Neural cell (in vitro differentiated cells): Measurements from ENCODE around the gene CD48. TPM values are rescaled to one million over a fixed set of nuclear protein-coding genes. Genes with fewer than 3 reads are reported as not detected.

Experiments
- H2AFZ ChIP-seq: fragments of 200-600, 300-800 bp; sonication (generic), shearing (Covaris generic); 2 replicates; pipeline ENCODE4 v1.6.0; 2014; ENCODE audit warnings: low read depth, mild to moderate bottlenecking, antibody characterized with exemption, low read length, moderate library complexity
- H3F3A ChIP-seq: fragments of 200-600 bp; shearing (Covaris generic); 2 replicates; pipeline ENCODE4 v1.6.1; 2016; ENCODE audit warnings: mild to moderate bottlenecking, moderate library complexity, mixed read lengths, antibody characterized with exemption, low read length; ENCODE audit not compliant: insufficient read depth, poor library complexity, severe bottlenecking
- H3K27ac ChIP-seq: fragments of 200-600, 300-800 bp; sonication (generic), shearing (Covaris generic); 2 replicates; pipeline ENCODE4 v1.5.1; 2014; ENCODE audit warnings: mild to moderate bottlenecking, low read length, moderate library complexity
- H3K27me3 ChIP-seq: fragments of 300-800, 200-600 bp; sonication (generic), shearing (Covaris generic); 2 replicates; pipeline ENCODE4 v1.6.0; 2014; ENCODE audit warnings: mild to moderate bottlenecking, low read depth, low read length, moderate library complexity; ENCODE audit not compliant: insufficient read depth
- H3K36me3 ChIP-seq: fragments of 300-800, 200-600 bp; sonication (generic), shearing (Covaris generic); 2 replicates; pipeline ENCODE4 v1.5.1; 2014; ENCODE audit warnings: mild to moderate bottlenecking, antibody characterized with exemption, low read length, moderate library complexity; ENCODE audit not compliant: insufficient read depth
- H3K4me2 ChIP-seq: fragments of 300-800, 200-600 bp; sonication (generic), shearing (Covaris generic); 2 replicates; pipeline ENCODE4 v1.6.0; 2014; ENCODE audit warnings: mild to moderate bottlenecking, low read length
- H3K4me3 ChIP-seq: fragments of 300-800, 200-600 bp; sonication (generic), shearing (Covaris generic); 2 replicates; pipeline ENCODE4 v1.5.1; 2014; ENCODE audit warnings: mild to moderate bottlenecking, low read length, moderate library complexity
- H3K79me2 ChIP-seq: fragments of 200-600 bp; shearing (Covaris generic); replicated peaks from 2 replicates; pipeline ENCODE4 v1.6.0; 2014; ENCODE audit warnings: mild to moderate bottlenecking, low read length, moderate library complexity; ENCODE audit not compliant: insufficient read depth
- H3K9ac ChIP-seq: fragments of 300-800, 200-600 bp; sonication (generic), shearing (Covaris generic); 2 replicates; pipeline ENCODE4 v1.6.1; 2016; ENCODE audit warnings: mild to moderate bottlenecking, low read length, mixed read lengths
- H3K9me2 ChIP-seq: fragments of 200-600 bp; shearing (Covaris generic); 2 replicates; pipeline ENCODE4 v1.6.1; 2016; ENCODE audit warnings: mild to moderate bottlenecking, low read length, mixed read lengths; ENCODE audit not compliant: insufficient read depth
- H3K9me3 ChIP-seq: fragments of 200-600, 300-800 bp; sonication (generic), shearing (Covaris generic); 2 replicates; pipeline ENCODE4 v1.6.1; 2016; ENCODE audit warnings: mild to moderate bottlenecking, mixed run types, low read length, moderate library complexity, mixed read lengths
- H4K20me1 ChIP-seq: fragments of 200-600 bp; shearing (Covaris generic); 2 replicates; pipeline ENCODE4 v1.6.1; 2016; ENCODE audit warnings: mild to moderate bottlenecking, mixed run types; ENCODE audit not compliant: insufficient read depth
- CTCF ChIP-seq: fragments of 450-650 bp; IDR thresholded peaks from 2 replicates; pipeline ENCODE4 v1.5.1; 2014; ENCODE audit warnings: antibody characterized with exemption, mild to moderate bottlenecking, moderate library complexity; ENCODE audit not compliant: poor library complexity, severe bottlenecking
- EP300 ChIP-seq: fragments of 450-650 bp; conservative IDR thresholded peaks from 2 replicates; pipeline ENCODE4 v1.6.1; 2014; ENCODE audit warnings: antibody characterized with exemption, mild to moderate bottlenecking, moderate library complexity; ENCODE audit not compliant: poor library complexity, severe bottlenecking
- EZH2 ChIP-seq: fragments of 200-600, 300-800 bp; shearing (Covaris generic), sonication (generic); IDR thresholded peaks from 2 replicates; pipeline ENCODE4 v1.6.1; 2014; ENCODE audit warnings: antibody characterized with exemption, low read length, borderline replicate concordance, mild to moderate bottlenecking; ENCODE audit not compliant: insufficient read depth, poor library complexity, severe bottlenecking
- MXI1 ChIP-seq: fragments of 450-650 bp; conservative IDR thresholded peaks from 2 replicates; pipeline ENCODE4 v1.6.1; 2014; ENCODE audit warnings: antibody characterized with exemption, mild to moderate bottlenecking; ENCODE audit not compliant: poor library complexity, severe bottlenecking
- POLR2AphosphoS5 ChIP-seq: IDR thresholded peaks from 2 replicates; pipeline ENCODE4 v1.6.1; 2012
- REST ChIP-seq: IDR thresholded peaks from 2 replicates; pipeline ENCODE4 v1.6.1; 2012; ENCODE audit warnings: borderline replicate concordance
- SMC3 ChIP-seq: fragments of 450-650 bp; conservative IDR thresholded peaks from 2 replicates; pipeline ENCODE4 v1.6.1; 2014; ENCODE audit warnings: antibody characterized with exemption, mild to moderate bottlenecking, moderate library complexity; ENCODE audit not compliant: poor library complexity
- TAF1 ChIP-seq: IDR thresholded peaks from 2 replicates; pipeline ENCODE4 v1.6.1; 2012; ENCODE audit warnings: low read depth
- polyA plus RNA-seq: library from polyadenylated mRNA; depleted of rRNA; stranded (reverse); fragments of >200 nt; gene quantifications from 2 replicates; pipeline ENCODE4 v1.2.3, GENCODE V29; 2014

The CD48 gene
- polyA plus RNA-seq, 1 donor from 2014 or later, result not detected

GRCh38 chr1:160734301-160734700, 22.7 kb upstream of the CD48 start:
- no peaks in the 10 kb centered on the region for H3K27me3 ChIP-seq
- H3K4me2 ChIP-seq, result no peak overlapping the region
- no peak overlapping the region for H3K27ac ChIP-seq
- H3K9me3 ChIP-seq, result no peaks in the 10 kb centered on the region
- H4K20me1 ChIP-seq, result no peaks in the 10 kb centered on the region
- H3K9me2 ChIP-seq, result no peaks in the 10 kb centered on the region
- TF ChIP-seq EP300 (no peak), EZH2 (no peak), SMC3 (no peak), REST (no peak), TAF1 (no peak), POLR2AphosphoS5 (no peak), CTCF (no peak)
- no peaks in the 10 kb centered on the region for H3K36me3 ChIP-seq
- H2AFZ ChIP-seq, result no peak overlapping the region
- H3F3A ChIP-seq, result no peaks in the 10 kb centered on the region
- H3K9ac ChIP-seq, result no peak overlapping the region
- H3K79me2 ChIP-seq, result no peaks in the 10 kb centered on the region
- no peak overlapping the region for H3K4me3 ChIP-seq

GRCh38 chr1:160733898-160734297, 22.3 kb upstream of the CD48 start:
- H3K4me3 ChIP-seq, result no peak overlapping the region
- H3F3A ChIP-seq, result no peaks in the 10 kb centered on the region
- H3K27me3 ChIP-seq, result no peaks in the 10 kb centered on the region
- H3K36me3 ChIP-seq, result no peaks in the 10 kb centered on the region
- TF ChIP-seq REST (no peak), EZH2 (no peak), MXI1 (no peak), POLR2AphosphoS5 (no peak), EP300 (no peak)
- no peak overlapping the region for H3K9ac ChIP-seq
- H2AFZ ChIP-seq, result no peak overlapping the region
- H3K27ac ChIP-seq, result no peak overlapping the region
- no peaks in the 10 kb centered on the region for H3K79me2 ChIP-seq
- H3K9me2 ChIP-seq, result no peaks in the 10 kb centered on the region
- no peaks in the 10 kb centered on the region for H3K9me3 ChIP-seq
- H3K4me2 ChIP-seq, result no peak overlapping the region
- H4K20me1 ChIP-seq, result no peaks in the 10 kb centered on the region
